ENCODE data around the gene REXO1.

The REXO1 gene

DNA sequence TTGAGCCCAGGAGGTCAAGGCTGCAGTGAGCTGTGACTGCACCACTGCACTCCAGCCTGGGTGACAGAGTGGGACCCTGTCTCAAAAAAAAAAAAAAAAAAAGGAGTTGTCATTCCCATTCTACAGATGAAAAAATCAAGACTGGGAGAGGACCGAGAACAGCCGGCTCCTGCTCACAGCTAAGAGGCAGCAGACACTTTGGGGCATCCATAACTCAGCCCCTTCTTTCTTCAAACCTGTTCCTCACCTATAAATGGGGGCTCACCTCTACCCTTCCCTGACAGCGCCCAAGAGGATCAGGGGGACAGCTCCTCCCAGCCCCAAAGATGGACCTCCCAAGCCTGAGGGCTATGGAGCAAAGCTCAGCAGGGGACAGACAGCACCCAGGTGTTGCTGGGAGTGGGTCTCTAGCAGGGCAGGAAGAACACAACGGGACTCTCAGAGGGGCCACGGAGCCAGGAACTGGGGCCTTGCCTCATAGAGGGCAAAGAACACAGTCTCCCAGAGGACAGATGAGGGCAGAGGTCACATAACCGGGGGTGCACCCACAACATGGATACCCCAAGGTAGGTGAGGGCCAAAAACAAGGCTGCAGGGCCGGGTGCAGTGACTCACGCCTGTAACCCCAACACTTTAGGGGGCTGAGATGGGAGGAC, 18.5 kb upstream of the REXO1 start:
- H3K4me3 Mint-ChIP-seq, result no peak overlapping the region
- H3K4me1 Mint-ChIP-seq, result peaks cover 5% of the 10 kb centered on the region
- H3K27me3 Mint-ChIP-seq, result no peaks in the 10 kb centered on the region
- no peaks in the 10 kb centered on the region for H3K36me3 Mint-ChIP-seq
- no peak overlapping the region for H3K27ac Mint-ChIP-seq
- no peaks in the 10 kb centered on the region for H3K9me3 Mint-ChIP-seq

DNA sequence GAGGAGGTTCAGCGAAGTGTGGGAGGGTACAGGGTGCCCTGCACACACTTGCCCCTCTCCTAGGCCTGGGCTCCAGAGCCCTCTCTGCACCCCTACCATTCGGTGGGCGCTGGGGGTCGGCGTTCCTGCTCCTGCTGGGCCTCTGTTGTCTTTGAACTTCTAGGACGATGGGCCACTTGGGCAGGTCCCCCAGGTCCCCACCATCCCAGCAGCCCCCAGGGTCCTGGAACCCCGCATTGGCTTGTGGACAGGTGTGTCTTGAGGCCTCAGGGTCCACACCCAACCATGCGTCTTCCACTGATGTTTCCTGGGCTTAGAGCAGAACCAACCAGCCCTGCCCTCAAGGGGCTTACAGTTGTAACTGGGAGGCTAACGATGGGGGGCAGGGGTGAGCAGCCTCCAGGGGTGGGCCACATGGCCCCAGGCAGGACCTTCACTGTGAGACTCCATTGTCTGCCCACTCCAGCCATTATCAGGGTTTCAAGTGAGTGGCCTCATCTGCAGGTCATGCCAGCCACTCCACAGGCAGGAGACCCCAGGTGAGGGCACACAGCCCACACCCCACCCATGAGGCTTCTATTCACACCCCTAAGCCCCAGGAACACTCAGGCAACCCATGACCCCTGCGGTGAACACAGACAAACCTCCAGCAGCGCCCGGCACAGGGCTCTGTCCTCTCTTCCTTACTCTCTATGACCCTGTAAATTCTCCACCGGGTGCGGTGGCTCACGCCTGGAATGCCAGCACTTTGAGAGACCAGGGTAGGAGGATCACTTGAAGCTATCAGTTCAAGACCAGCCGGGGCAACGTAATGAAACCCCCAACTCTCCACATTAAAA, 17.1 kb upstream of the REXO1 start:
- peak overlapping the region; percentile 77 for H3K4me3 Mint-ChIP-seq
- H3K36me3 Mint-ChIP-seq, result no peaks in the 10 kb centered on the region
- H3K9me3 Mint-ChIP-seq, result no peaks in the 10 kb centered on the region
- peaks cover 16% of the 10 kb centered on the region for H3K4me1 Mint-ChIP-seq
- H3K27ac Mint-ChIP-seq, result peak overlapping the region; percentile 62
- no peaks in the 10 kb centered on the region for H3K27me3 Mint-ChIP-seq

DNA sequence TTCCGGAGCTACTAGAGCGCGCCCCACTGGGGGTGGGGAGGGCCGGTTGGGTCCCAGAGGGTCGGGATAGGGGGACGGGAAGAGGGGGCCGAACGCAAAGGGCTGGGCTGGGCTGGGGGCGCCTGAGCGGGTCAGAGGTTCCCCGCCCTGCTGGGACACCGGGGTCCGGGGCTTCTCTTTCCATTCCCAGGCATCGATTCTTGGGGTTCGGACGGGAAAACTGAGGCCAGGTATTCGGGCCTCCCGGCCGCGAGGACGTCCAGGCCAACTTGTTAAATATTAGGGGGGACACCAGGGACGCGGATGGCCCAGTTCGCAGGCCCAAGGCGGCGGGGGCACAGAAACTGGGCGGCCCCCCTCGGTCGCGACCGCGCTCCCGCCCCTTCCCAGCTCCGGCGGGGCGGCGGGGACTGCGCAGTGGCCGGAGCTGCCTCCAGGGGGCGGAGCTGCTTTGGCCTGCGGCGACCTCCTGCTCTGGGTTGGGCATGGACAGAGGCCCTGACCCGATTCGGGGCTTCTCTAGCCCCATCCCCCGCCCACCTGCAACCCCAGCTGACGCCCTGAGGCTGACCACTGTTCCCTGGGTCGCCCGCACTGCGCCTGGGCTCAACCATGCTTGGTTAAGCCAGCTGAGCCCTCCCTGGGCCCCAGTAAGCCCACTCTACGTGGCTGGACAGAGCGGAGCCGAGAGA, 16.3 kb upstream of the REXO1 start:
- Mint-ChIP-seq H3K27ac (peak overlapping the region; percentile 89), H3K27me3 (no peaks in the 10 kb centered on the region), H3K4me1 (peaks cover 16% of the 10 kb centered on the region), H3K36me3 (no peaks in the 10 kb centered on the region), H3K4me3 (peak overlapping the region; percentile 78), H3K9me3 (no peaks in the 10 kb centered on the region)

DNA sequence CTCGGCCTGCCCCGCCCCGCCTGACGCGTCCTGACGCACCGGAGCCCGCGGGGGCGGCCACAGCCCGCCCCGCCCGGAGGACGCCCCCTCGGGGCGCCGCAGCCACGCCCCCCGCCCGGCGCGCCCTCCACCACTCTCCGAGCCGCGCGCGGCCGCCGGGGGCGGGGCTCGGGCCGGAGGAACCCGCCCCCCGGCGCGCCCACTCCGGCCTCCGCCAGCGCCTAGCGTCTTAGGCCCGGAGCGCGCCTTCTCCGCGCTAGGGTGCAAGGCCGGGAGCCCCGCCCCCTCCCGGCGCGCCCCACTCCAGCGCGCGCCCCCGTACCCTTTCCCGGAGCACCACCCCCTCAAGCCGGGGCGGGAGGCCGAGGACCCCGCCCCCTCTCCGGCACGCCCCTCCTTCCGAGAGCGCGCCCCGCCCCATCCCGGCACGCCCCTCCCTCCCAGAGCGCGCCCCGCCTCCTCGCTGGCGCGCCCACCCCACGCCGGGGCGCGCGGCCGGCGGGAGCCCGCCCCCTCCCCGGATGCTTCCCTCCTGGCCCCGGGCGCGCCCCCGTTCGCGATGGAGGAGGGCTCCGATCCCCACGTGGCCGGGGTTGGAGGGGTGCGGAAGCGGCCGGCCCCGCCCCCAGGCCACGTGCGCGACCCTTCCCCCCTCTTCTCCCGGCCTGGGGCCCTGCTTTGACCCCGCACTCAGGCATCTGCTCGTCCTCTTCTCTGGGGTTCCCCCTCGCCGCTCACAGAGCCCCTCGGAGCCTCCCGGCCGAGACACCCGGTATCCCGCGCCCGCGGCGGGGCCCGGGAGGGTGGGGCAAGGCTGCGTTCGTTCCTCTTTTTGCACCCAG, 15.6 kb upstream of the REXO1 start:
- Mint-ChIP-seq H3K36me3 (no peaks in the 10 kb centered on the region), H3K27me3 (no peaks in the 10 kb centered on the region), H3K4me3 (peak overlapping the region; percentile 78), H3K27ac (peak overlapping the region; percentile 89), H3K9me3 (no peaks in the 10 kb centered on the region), H3K4me1 (peaks cover 19% of the 10 kb centered on the region)

DNA sequence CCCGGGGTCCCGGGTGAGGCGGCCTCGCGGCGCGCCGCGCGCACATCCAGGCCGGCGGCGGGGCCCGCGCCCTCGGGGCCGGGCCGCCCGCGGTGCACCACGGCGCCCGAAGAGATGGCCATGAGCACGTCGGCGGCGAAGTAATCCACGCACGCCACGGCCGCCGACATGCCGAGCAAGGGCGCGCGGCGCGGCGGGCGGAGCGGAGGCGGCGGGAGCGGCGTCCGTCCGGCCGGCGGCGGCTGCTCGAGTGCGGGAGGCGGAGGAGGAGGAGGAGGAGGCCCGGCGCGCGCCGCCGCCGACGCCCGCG, 15.0 kb upstream of the REXO1 start, which contains the start of gene KLF16:
Gene KLF16, minus strand, starts transcription at position 252 of the 310 bp plus-strand sequence. Its CDS starts 82 bp downstream, at position 170.
- Mint-ChIP-seq H3K4me3 (peak within 1 kb of the TSS; percentile 97), H3K27ac (peak within 1 kb of the TSS; percentile 97), H3K36me3 (no peaks in the 10 kb centered on the region), H3K9me3 (no peaks in the 10 kb centered on the region), H3K4me1 (peaks cover 21% of the 10 kb centered on the region), H3K27me3 (no peaks in the 10 kb centered on the region)

DNA sequence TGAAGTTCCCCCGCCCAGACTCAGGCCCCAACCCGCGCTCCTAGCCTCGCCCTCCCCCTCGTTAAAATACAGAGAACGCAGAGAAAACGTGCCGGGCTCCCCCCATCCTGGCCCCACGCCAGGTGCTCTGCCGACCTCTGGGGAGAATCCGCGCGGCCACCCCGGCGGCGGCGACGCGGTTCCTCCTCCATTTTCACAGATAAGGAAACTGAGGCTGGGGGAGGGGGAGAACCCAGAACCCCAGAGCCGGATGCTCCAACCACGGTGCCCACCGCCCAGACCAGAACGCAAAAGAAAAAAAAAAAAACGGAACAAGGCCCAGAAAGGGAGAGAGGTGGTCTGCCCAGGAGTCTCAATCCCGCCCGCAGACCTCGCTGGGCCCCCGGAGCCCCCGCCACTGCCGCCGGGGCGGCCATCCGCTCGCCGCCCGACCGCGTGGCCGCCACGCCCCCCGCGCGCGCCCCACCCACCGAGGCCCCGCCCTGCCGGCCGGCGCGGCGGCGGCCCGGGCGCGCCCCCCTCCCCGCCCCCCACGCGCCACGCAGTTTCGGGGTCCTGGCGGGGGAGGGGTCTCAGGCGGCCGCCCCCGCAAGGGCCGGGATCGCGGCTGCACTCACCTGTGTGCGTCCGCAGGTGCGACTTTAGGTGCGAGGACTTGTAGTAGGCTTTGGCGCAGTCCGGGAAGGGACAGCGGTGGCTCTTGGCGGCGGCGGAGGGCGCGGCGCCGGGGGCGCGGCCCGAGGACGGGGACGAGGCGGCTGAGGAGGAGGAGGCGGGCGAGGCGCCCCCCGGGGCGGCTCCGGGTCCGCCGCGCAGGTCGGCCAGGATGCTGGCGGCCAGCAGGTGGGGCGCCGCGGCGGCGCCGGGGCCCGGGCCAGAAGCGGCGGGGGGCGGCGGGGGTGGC, 14.4 kb upstream of the REXO1 start:
- peak overlapping the region; percentile 97 for H3K27ac Mint-ChIP-seq
- H3K4me1 Mint-ChIP-seq, result peaks cover 26% of the 10 kb centered on the region
- H3K36me3 Mint-ChIP-seq, result no peaks in the 10 kb centered on the region

DNA sequence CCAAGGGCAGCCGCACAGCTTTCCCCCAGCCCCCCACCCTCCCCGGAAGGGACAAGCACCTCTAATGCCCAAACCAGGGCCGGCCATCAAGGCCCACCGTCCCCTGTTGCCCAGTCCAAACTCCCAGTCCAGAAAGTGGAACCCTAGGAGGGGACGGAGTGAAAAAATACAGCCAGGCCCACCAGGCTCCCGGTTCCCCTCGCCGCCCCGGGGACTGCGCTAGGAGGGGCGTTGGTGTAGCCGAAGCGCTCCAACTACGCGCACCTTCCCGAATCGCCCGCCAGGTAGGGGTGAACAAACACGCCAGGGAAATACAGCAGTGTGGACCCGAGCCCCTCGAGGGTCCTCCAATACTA, 13.8 kb upstream of the REXO1 start:
- Mint-ChIP-seq H3K27me3 (no peaks in the 10 kb centered on the region), H3K4me1 (peaks cover 27% of the 10 kb centered on the region), H3K4me3 (peak overlapping the region; percentile 97), H3K36me3 (no peaks in the 10 kb centered on the region), H3K9me3 (no peaks in the 10 kb centered on the region), H3K27ac (peak overlapping the region; percentile 97)

More for the DNA sequence above, 14.4 kb upstream of the REXO1 start:
- H3K4me3 Mint-ChIP-seq, result peak overlapping the region; percentile 97
- no peaks in the 10 kb centered on the region for H3K9me3 Mint-ChIP-seq
- H3K27me3 Mint-ChIP-seq, result no peaks in the 10 kb centered on the region

DNA sequence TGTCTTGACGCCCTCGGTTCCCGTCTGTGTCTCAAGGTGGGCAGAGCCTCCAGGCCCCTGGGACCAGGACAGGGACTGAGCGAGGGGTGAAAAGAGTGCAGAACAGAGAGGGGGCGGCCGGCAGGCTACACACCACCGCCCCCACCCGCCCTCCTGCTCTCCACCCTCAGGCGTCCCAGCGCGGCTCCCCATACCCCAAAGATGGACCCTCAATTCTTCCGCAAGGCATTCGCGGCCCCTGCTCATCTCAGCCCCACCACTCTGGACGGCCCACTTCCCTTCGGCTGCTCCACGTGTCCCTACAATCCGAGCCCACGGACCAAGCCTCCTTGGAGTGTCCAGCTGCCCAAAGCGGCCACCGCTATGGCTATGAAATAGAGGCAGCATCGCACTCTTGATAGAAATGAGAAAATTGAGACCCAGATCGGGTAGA, 13.3 kb upstream of the REXO1 start:
- H3K4me1 Mint-ChIP-seq, result peaks cover 27% of the 10 kb centered on the region
- H3K27ac Mint-ChIP-seq, result peak overlapping the region; percentile 86
- H3K4me3 Mint-ChIP-seq, result peak overlapping the region; percentile 97
- H3K36me3 Mint-ChIP-seq, result no peaks in the 10 kb centered on the region
- no peaks in the 10 kb centered on the region for H3K9me3 Mint-ChIP-seq
- no peaks in the 10 kb centered on the region for H3K27me3 Mint-ChIP-seq

DNA sequence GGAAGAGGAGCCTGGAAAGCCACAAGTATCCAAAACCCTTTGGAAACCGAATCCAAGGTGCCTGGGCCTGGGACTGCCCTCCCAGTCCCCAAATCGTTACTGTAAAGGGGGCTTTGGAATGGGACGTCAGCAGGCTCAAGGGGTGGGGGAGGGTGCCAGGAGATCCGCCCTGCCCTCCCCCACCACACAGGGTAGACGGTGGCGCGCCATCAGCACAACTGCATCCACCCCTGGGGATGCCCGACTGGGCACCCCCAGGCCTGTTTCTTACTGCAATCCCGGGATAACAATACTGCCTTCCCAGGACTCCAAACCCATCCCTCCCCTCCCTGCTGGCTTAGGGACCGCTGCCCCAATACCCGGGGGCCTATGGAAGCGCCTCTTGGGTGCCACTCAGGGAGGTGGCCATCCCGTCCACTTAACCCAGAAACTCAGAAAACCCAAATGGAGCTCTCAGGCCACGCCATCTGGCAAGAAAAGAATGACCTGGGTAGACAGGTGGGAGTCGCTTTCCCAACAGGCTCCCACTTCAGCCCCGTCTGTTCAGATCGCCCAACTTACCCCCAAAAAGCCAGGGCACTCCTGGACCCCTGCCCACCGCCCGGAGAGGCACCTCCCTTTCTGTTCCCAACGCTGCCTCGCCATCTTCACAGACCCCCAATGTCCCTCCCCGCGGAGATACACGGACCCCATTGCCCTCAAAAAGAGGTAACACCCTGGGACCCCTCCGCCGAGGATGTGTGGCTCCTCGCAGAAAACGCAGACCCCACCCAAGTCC, 12.7 kb upstream of the REXO1 start:
- H3K4me1 Mint-ChIP-seq, result peaks cover 32% of the 10 kb centered on the region
- no peaks in the 10 kb centered on the region for H3K27me3 Mint-ChIP-seq
- peak overlapping the region; percentile 86 for H3K27ac Mint-ChIP-seq
- H3K9me3 Mint-ChIP-seq, result no peaks in the 10 kb centered on the region
- H3K36me3 Mint-ChIP-seq, result no peaks in the 10 kb centered on the region
- peak overlapping the region; percentile 97 for H3K4me3 Mint-ChIP-seq

DNA sequence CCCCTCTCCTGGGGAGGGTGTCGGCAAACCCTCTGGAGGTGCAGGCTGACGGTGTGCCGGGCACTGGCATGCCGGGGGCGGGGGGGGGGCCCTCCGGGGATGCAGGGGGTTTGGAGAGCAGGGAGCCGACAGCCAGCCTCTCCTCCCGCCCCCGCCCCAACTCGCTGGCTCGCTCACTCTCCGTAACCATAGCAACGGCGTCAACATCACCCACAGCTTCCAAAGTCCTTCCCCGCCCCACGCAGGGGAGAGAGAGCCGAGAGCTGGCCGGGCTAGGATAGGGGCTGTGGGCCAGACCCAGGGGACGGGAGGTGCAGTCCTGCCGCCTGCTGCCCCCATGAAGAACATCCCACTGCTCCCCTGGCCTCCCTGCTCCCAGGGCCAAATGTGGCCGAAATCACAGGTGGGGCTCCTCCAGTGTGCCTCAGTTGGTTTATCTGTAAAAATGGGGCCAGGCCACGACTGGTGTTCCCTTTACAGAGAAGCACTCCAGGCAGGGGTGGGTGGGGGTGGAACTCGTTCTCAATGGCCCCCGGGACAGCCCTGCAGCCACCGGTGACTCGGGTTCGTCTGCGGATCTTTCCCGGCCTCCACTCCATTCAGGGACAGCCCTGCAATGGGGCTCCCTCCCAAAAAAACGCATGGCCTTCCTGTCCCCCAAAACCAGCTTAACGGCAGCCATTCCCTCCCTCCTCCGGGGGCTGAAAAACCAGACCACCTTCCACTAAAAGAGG, 11.9 kb upstream of the REXO1 start:
- no peaks in the 10 kb centered on the region for H3K27me3 Mint-ChIP-seq
- H3K36me3 Mint-ChIP-seq, result no peaks in the 10 kb centered on the region
- no peak overlapping the region for H3K4me3 Mint-ChIP-seq
- H3K4me1 Mint-ChIP-seq, result peaks cover 39% of the 10 kb centered on the region
- H3K27ac Mint-ChIP-seq, result no peak overlapping the region
- H3K9me3 Mint-ChIP-seq, result no peaks in the 10 kb centered on the region

DNA sequence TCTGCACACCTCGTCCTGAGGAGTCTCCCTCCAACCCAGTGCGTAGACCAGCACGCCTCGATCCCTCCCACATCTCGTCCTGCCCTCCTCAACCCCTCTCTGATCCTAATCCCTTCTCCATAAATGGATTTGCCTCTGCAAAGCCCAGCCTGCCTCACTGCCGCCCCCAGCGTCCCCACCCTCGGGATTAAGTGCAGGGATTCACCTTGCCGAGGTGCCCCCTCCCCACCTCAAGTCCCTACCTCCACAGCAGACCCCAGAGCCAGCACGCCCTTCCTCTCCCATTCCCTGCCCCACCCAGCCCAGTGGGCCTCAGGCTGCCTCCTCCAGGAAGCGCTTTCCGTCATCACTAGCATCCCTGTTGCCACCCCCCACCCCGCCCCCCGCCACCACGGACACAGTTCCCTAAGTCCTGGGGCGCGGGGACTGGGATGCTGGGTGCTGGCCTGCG, 11.1 kb upstream of the REXO1 start:
- no peaks in the 10 kb centered on the region for H3K36me3 Mint-ChIP-seq

DNA sequence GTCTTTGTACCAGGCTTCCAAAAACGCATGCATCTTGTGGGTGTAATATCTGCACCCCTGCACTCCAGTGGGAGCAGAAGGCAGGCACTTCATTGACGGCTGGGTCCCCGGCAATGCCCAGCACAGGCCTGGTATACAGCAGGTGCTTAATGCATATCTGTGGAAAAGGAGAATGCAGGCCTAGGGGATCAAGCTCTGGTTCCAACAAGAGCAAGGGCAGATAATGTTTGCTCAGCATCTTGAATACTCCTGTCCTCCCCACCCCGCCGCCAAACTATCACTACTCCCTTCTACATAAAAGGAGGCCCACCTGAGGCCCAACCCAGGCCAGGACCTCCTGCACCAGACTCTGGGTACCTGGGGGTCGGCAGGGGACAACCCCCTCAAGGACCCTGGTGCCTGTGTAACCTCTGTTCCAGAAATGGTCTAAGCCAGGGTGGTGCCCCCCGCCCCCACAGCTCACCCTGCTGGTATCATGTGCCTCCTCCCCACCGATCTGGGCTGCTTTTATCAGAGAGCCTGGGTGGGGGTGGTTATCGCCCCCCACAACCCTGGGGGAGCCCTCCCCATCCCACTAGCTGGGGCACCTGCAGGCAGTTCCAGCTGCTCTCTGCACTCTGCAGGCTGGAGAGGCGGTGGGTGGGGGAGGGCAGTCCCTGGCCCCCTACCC, 10.3 kb upstream of the REXO1 start:
- H3K4me3 Mint-ChIP-seq, result peak overlapping the region; percentile 55

More for the DNA sequence above, 11.1 kb upstream of the REXO1 start:
- no peaks in the 10 kb centered on the region for H3K9me3 Mint-ChIP-seq
- no peaks in the 10 kb centered on the region for H3K27me3 Mint-ChIP-seq
- peak overlapping the region; percentile 18 for H3K27ac Mint-ChIP-seq
- peak overlapping the region; percentile 68 for H3K4me3 Mint-ChIP-seq
- peaks cover 46% of the 10 kb centered on the region for H3K4me1 Mint-ChIP-seq

More for the DNA sequence above, 10.3 kb upstream of the REXO1 start:
- Mint-ChIP-seq H3K9me3 (no peaks in the 10 kb centered on the region), H3K36me3 (no peaks in the 10 kb centered on the region), H3K27me3 (no peaks in the 10 kb centered on the region), H3K4me1 (peaks cover 49% of the 10 kb centered on the region), H3K27ac (no peak overlapping the region)
